Cardiac septum (tissue), 1 donor: ENCODE results near the gene TTC39A. TPM values are rescaled to one million over a fixed set of nuclear protein-coding genes. Genes with fewer than 3 reads are reported as not detected.

ENCODE experiments used
- DNase-seq: peaks from one replicate; pipeline ENCODE4 v3.0.0-alpha.2; 2020; ENCODE audit warnings: low spot score
- intact Hi-C: fragments of 100-400 bp; cut with DNase I; formaldehyde crosslinking; loops from one replicate; pipeline ENCODE4 v1.14.0; 2022
- total RNA-seq: library from RNA; stranded (reverse); fragmentation: NEBNext Ultra II Directional; extraction: Animal tissue kit (Norgen Biotek cat#: 25700); gene quantifications from one replicate; pipeline ENCODE4 v1.2.1, GENCODE V29; 2021
- donor health status: DM: no; HTN: no; CAD: no.

TTC39A gene
- total RNA-seq, 1 donor from 2014 or later: 20.3 TPM

GRCh38 chr1:51247022-51247421 lies 83.3 kb downstream of the TTC39A start:
- DNase-seq: no peak
- intact Hi-C loops: no loop called here

- intact Hi-C loops: no loop called here
- DNase-seq: no peak
Observed at GRCh38 chr1:51242546-51242945, 87.8 kb downstream of the TTC39A start.

- intact Hi-C loops: no loop called here
Observed at GRCh38 chr1:51241119-51241518, 89.2 kb downstream of the TTC39A start.

GRCh38 chr1:51240084-51240483 lies 90.3 kb downstream of the TTC39A start:
- intact Hi-C loops: no loop called here
- no peak for DNase-seq

More at GRCh38 chr1:51241119-51241518, 89.2 kb downstream of the TTC39A start:
- no peak for DNase-seq

GRCh38 chr1:51238034-51238403 lies 92.3 kb downstream of the TTC39A start:
- DNase-seq: no peak

GRCh38 chr1:51237351-51238033 lies 92.9 kb downstream of the TTC39A start:
- DNase-seq: no peak
- intact Hi-C loops: loop anchor here (5.0 kb wide), 5 partner anchors 45 to 280 kb away; partner anchors contain the start of gene EPS15

More at GRCh38 chr1:51238034-51238403, 92.3 kb downstream of the TTC39A start:
- intact Hi-C loops: loop anchor here (5.0 kb wide), 5 partner anchors 44 to 279 kb away; partner anchors contain the start of gene EPS15

Other genes with a start within 250 kb of the TTC39A start
- not detected for gene C1orf185, start 228.3 kb downstream of the TTC39A start, total RNA-seq
- 137 TPM for gene RNF11, start 94.3 kb downstream of the TTC39A start, total RNA-seq
- 46.6 TPM for gene EPS15, start 188.7 kb upstream of the TTC39A start, total RNA-seq